Neural progenitor cell (in vitro differentiated cells): ENCODE results near the gene PRR29. TPM values are rescaled to one million over a fixed set of nuclear protein-coding genes. Genes with fewer than 3 reads are reported as not detected.

ENCODE experiments used
- DNase-seq: peaks from one replicate; pipeline ENCODE4 v3.0.0-alpha.2; 2016; ENCODE audit warnings: low spot score
- H2AFZ ChIP-seq: fragments of 200-600 bp; sonication (generic); replicated peaks from 2 replicates; pipeline ENCODE4 v1.6.1; 2016; ENCODE audit warnings: antibody characterized with exemption
- H3F3A ChIP-seq: fragments of 200-600 bp; sonication (generic); 2 replicates; pipeline ENCODE4 v1.6.1; 2016; ENCODE audit warnings: antibody characterized with exemption, low read depth
- H3K27ac ChIP-seq: fragments of 200-600 bp; sonication (generic); 2 replicates; pipeline ENCODE4 v1.5.1; 2016; ENCODE audit warnings: mild to moderate bottlenecking
- H3K27me3 ChIP-seq: fragments of 200-600 bp; sonication (generic); 2 replicates; pipeline ENCODE4 v1.6.1; 2016; ENCODE audit warnings: mild to moderate bottlenecking, moderate library complexity
- H3K36me3 ChIP-seq: fragments of 200-600 bp; sonication (generic); 2 replicates; pipeline ENCODE4 v1.5.1; 2016
- H3K4me1 ChIP-seq: fragments of 200-600 bp; sonication (generic); 2 replicates; pipeline ENCODE4 v1.6.1; 2016; ENCODE audit warnings: mixed run types
- H3K4me2 ChIP-seq: fragments of 200-600 bp; sonication (generic); 2 replicates; pipeline ENCODE4 v1.6.1; 2016
- H3K4me3 ChIP-seq: fragments of 200-600 bp; sonication (generic); 2 replicates; pipeline ENCODE4 v1.5.1; 2016
- H3K79me2 ChIP-seq: fragments of 200-600 bp; sonication (generic); 2 replicates; pipeline ENCODE4 v1.6.1; 2016; ENCODE audit warnings: low read depth
- H3K9ac ChIP-seq: fragments of 200-600 bp; sonication (generic); 2 replicates; pipeline ENCODE4 v1.6.1; 2016
- H3K9me3 ChIP-seq: fragments of 200-600 bp; sonication (generic); 2 replicates; pipeline ENCODE4 v1.5.1; 2016; ENCODE audit warnings: low read depth
- H4K20me1 ChIP-seq: fragments of 200-600 bp; sonication (generic); 2 replicates; pipeline ENCODE4 v1.6.1; 2016; ENCODE audit warnings: low read depth
- H3K27ac Mint-ChIP-seq: 3 replicates; pipeline ENCODE4 v1.8.0; 2021; ENCODE audit warnings: mixed read lengths
- H3K27me3 Mint-ChIP-seq: 2 replicates; pipeline ENCODE4 v1.8.0; 2022; ENCODE audit warnings: low read depth, mild to moderate bottlenecking, inconsistent platforms, moderate library complexity, mixed read lengths; ENCODE audit not compliant: insufficient read depth
- H3K36me3 Mint-ChIP-seq: 3 replicates; pipeline ENCODE4 v1.8.0; 2021; ENCODE audit warnings: mixed read lengths
- H3K4me1 Mint-ChIP-seq: 3 replicates; pipeline ENCODE4 v1.8.0; 2021; ENCODE audit warnings: mixed read lengths
- H3K4me3 Mint-ChIP-seq: 3 replicates; pipeline ENCODE4 v1.8.0; 2021; ENCODE audit warnings: mild to moderate bottlenecking, moderate library complexity, mixed read lengths
- H3K9me3 Mint-ChIP-seq: 3 replicates; pipeline ENCODE4 v1.8.0; 2020; ENCODE audit warnings: mixed read lengths
- CTCF ChIP-seq: fragments of 200-600 bp; sonication (generic); IDR thresholded peaks from 2 replicates; pipeline ENCODE4 v1.5.1; 2017; ENCODE audit warnings: antibody characterized with exemption, mild to moderate bottlenecking
- EZH2 ChIP-seq: fragments of 200-600 bp; sonication (generic); IDR thresholded peaks from 2 replicates; pipeline ENCODE4 v1.6.1; 2017; ENCODE audit warnings: antibody characterized with exemption, mild to moderate bottlenecking, moderate library complexity
- EZH2phosphoT487 ChIP-seq: fragments of 200-600 bp; sonication (generic); IDR thresholded peaks from 2 replicates; pipeline ENCODE4 v1.6.1; 2017; ENCODE audit warnings: antibody characterized with exemption
- total RNA-seq: library from RNA; depleted of rRNA; stranded (reverse); fragments of >200 nt; gene quantifications from 2 replicates; pipeline ENCODE4 v1.2.3, GENCODE V29; 2015; ENCODE audit warnings: low replicate concordance

The PRR29 gene
- total RNA-seq, 1 donor from 2014 or later = 0.95 TPM

- H3K27ac Mint-ChIP-seq = no peak overlapping the region
- Histone ChIP-seq H3K4me1 (peaks cover 9% of the 10 kb centered on the region), H3K36me3 (no peaks in the 10 kb centered on the region), H3F3A (peaks cover 10% of the 10 kb centered on the region), H3K4me3 (no peak overlapping the region), H4K20me1 (no peaks in the 10 kb centered on the region), H3K79me2 (no peaks in the 10 kb centered on the region), H3K4me2 (no peak overlapping the region), H3K9ac (no peak overlapping the region), H3K9me3 (no peaks in the 10 kb centered on the region), H3K27me3 (no peaks in the 10 kb centered on the region), H2AFZ (no peak overlapping the region), H3K27ac (no peak overlapping the region)
- TF ChIP-seq EZH2 (no peak), EZH2phosphoT487 (no peak), CTCF (no peak)
- H3K9me3 Mint-ChIP-seq = no peaks in the 10 kb centered on the region
- no peaks in the 10 kb centered on the region for H3K36me3 Mint-ChIP-seq
- peaks cover 5% of the 10 kb centered on the region for H3K27me3 Mint-ChIP-seq
- no peak overlapping the region for H3K4me3 Mint-ChIP-seq
- peaks cover 17% of the 10 kb centered on the region for H3K4me1 Mint-ChIP-seq
- no peak for DNase-seq
Observed at GRCh38 chr17:63955791-63956190, 42.4 kb upstream of the PRR29 start.

- Histone ChIP-seq H3K79me2 (no peaks in the 10 kb centered on the region), H3K27me3 (no peaks in the 10 kb centered on the region), H3K36me3 (no peaks in the 10 kb centered on the region), H2AFZ (no peak overlapping the region), H3K4me2 (no peak overlapping the region), H3K4me1 (peaks cover 15% of the 10 kb centered on the region), H3K9ac (no peak overlapping the region), H3K4me3 (no peak overlapping the region), H4K20me1 (no peaks in the 10 kb centered on the region), H3K9me3 (no peaks in the 10 kb centered on the region), H3K27ac (no peak overlapping the region), H3F3A (peaks cover 14% of the 10 kb centered on the region)
- no peak for DNase-seq
- no peaks in the 10 kb centered on the region for H3K36me3 Mint-ChIP-seq
- peaks cover 16% of the 10 kb centered on the region for H3K4me1 Mint-ChIP-seq
- H3K4me3 Mint-ChIP-seq = no peak overlapping the region
- peak overlapping the region; percentile 83 for H3K27ac Mint-ChIP-seq
- H3K9me3 Mint-ChIP-seq = no peaks in the 10 kb centered on the region
- no peak for TF ChIP-seq CTCF
- no peak for TF ChIP-seq EZH2phosphoT487
- no peak for TF ChIP-seq EZH2
- H3K27me3 Mint-ChIP-seq = peaks cover 6% of the 10 kb centered on the region
Observed at GRCh38 chr17:63956296-63956920, 41.7 kb upstream of the PRR29 start.

- Histone ChIP-seq H3K36me3 (no peaks in the 10 kb centered on the region), H3K27me3 (no peaks in the 10 kb centered on the region), H3K27ac (no peak overlapping the region), H3K9ac (no peak overlapping the region), H3K4me2 (peak overlapping the region; percentile 78), H3K79me2 (no peaks in the 10 kb centered on the region), H4K20me1 (no peaks in the 10 kb centered on the region), H2AFZ (no peak overlapping the region), H3F3A (peaks cover 17% of the 10 kb centered on the region), H3K9me3 (no peaks in the 10 kb centered on the region), H3K4me3 (no peak overlapping the region), H3K4me1 (peaks cover 23% of the 10 kb centered on the region)
- DNase-seq = no peak
- H3K27ac Mint-ChIP-seq = no peak overlapping the region
- no peak for TF ChIP-seq EZH2
- no peak for TF ChIP-seq CTCF
- no peak for TF ChIP-seq EZH2phosphoT487
- no peaks in the 10 kb centered on the region for H3K36me3 Mint-ChIP-seq
- H3K27me3 Mint-ChIP-seq = peaks cover 9% of the 10 kb centered on the region
- no peaks in the 10 kb centered on the region for H3K9me3 Mint-ChIP-seq
- H3K4me3 Mint-ChIP-seq = no peak overlapping the region
- H3K4me1 Mint-ChIP-seq = peaks cover 13% of the 10 kb centered on the region
Observed at GRCh38 chr17:63960006-63960405, 38.1 kb upstream of the PRR29 start.
